Activated CD4-positive, alpha-beta T cell treated with anti-CD3 and anti-CD28 coated beads for 48 hours (primary cell): ENCODE measurements around the gene XPO4.

Source experiments
- DNase-seq: peaks from one replicate; pipeline ENCODE4 v3.0.0-alpha.2; 2020

The XPO4 gene

GRCh38 chr13:20826301-20826700, 76.2 kb downstream of the XPO4 start:
- DNase-seq, result no peak

GRCh38 chr13:20825477-20825875, 77.1 kb downstream of the XPO4 start:
- DNase-seq, result no peak

GRCh38 chr13:20824762-20825476, 77.6 kb downstream of the XPO4 start:
- no peak for DNase-seq

DNA sequence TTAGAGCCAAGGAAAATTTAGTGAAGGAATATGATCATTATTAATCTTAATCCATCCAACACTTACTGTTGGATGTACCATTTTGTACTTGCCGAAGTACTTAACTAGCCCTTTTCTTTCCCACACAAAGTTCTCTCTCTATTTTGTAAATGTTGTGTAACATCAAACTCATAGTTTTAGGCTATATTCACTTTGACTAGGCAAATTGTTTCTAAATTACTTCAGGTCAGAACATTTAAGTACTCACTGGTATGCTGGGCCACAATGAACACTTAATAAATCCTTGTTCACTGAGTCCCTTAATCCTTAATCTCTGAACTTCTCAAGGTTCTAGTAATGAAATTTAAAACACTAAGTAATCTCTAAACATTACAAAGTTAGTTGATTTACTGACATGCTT, 79.5 kb downstream of the XPO4 start:
- DNase-seq, result no peak

- DNase-seq, result no peak
Observed at GRCh38 chr13:20822406-20822805, 80.1 kb downstream of the XPO4 start.

DNA sequence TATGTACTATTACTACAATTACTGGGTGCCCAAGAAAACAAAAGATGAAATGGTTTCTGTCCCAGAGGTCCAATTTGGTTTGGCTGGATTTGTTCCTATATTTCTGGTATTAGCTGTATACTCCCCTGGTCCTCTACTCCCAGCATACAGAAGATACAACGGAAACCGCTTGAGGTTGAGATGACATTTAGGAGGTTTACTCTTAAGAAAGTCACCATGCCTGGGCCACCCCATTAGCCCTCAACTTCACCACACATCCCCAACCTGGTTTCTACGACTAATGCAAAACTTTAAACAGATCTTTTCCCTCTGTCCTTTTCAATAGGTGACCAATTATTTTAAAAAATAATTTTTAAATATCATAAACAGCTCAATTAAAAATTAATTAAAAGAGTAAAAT, 82.8 kb downstream of the XPO4 start:
- no peak for DNase-seq

- DNase-seq, result no peak
Observed at GRCh38 chr13:20815464-20815863, 87.1 kb downstream of the XPO4 start.

DNA sequence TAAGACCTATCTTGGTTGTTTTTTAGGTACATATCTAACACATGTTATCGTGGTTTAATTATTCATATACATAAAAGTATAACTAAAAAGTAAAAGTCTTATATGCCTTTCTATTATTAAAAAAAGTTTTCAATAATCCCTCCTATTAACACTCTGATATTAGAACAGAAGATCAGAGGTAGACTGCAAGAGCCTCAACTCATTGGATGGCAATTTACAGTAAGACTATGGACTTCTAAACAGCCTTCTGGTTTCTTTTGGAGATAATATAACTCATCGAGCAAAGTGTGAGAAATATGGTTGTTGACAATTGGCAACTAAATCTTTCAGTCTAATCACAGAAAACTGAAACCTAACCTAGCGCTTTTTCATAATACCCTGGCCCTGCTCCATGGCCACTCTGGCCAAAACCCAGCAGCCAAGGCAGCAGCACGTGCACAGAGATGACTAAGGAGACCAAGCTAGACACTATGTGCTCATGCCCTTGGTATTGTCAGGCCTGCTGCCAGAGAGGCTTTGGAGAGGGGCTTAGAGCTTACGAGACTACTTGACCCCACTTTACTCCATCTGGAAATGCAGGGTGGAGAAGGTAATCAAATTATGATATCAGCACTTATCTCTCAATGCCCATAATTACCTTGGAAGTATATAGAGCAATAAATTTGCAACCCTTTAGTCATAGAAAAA, 88.2 kb downstream of the XPO4 start:
- no peak for DNase-seq

DNA sequence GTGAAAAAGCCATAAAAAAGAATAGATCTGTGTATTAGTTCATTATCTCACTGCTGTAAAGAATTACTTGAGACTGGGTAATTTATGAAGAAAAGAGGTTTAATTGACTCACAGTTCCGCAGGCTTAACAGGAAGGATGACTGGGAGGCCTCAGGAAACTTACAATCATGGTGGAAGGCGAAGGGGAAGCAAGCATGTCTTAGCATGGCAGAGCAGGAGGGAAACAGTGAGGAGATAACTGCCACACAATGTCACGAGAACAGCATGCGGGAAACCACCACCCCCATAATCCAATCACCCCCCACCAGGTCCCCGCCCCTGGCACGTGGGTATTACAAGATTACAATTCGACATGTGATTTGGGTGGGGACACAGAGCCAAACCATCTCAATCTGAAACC, 89.7 kb downstream of the XPO4 start:
- no peak for DNase-seq

GRCh38 chr13:20810808-20811207, 91.7 kb downstream of the XPO4 start:
- no peak for DNase-seq

DNA sequence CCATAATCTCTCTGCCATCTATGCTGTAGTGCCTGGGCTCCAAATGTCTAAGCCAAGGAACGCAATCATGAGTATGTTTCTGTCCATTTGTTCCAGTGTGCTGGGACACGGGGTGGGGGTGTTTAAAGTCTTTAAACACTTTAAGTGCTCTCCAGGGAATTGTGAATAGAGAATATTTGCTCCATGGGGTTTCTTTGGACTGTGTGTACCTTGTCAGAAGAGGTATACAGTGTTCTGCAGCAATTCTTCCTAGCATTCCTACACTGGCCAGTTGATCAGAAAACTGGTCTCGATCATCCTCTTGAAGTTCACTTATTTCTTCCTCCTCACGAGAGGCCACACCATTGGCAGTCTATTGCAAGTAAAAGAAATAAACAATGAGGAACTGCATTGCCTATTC, 93.7 kb downstream of the XPO4 start:
- DNase-seq, result no peak

- DNase-seq, result no peak
Observed at GRCh38 chr13:20803180-20803965, 99.2 kb downstream of the XPO4 start.

DNA sequence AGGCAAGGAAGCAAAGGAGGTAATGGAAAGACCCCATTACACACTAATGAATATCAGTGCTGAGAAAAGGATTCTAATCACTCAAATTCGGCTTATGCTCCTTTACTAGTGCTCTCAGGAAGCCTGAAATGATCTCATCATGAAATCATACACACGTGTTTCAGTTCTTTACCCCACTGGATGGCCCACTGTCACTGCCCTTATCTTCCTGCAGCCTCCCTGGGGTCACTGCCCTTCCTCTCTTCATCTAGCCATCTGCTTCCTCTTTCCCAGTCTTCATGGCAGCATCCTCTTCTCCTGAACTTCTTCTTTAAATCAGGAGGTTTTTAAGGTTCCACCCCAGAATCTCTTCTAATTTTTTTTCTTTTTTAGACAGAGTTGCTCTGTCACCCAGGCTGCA, 100.8 kb downstream of the XPO4 start:
- no peak for DNase-seq

GRCh38 chr13:20799726-20800416, 102.7 kb downstream of the XPO4 start:
- DNase-seq, result no peak

GRCh38 chr13:20798027-20798426, 104.5 kb downstream of the XPO4 start:
- no peak for DNase-seq

DNA sequence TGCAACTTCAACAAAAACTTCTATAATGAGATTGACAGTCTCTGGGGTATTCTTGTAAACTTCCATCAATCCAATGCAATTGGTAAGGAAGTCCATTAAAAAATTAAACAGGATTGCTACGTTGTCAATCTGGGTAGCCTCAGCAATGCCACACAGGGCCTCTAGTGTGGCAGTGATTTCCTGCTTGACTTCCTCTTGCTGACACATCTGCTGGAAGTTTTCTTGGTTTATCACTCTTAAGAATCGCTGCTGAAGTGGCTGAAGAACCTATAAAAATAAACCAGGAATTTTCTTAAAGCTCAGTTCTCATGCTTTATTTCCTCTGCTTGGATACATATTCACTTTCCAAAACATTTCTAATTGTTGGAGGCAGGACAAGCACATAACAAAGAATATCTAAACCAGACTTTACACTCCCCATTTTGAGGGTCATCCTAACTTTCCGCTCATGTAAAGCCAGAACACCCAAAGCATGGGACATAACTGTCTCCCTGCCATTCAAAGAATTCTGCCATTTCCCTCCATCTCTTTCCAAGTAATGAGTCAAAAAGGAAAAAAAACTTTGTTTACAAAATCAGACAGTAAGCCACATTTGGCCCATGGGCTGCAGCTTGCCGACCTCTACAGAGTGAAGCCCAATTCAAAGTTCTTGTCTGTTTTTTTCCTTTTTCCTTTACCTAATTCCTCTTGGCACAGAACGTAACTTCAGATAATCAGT, 105.6 kb downstream of the XPO4 start:
- no peak for DNase-seq

- no peak for DNase-seq
Observed at GRCh38 chr13:20789665-20790064, 112.9 kb downstream of the XPO4 start.

DNA sequence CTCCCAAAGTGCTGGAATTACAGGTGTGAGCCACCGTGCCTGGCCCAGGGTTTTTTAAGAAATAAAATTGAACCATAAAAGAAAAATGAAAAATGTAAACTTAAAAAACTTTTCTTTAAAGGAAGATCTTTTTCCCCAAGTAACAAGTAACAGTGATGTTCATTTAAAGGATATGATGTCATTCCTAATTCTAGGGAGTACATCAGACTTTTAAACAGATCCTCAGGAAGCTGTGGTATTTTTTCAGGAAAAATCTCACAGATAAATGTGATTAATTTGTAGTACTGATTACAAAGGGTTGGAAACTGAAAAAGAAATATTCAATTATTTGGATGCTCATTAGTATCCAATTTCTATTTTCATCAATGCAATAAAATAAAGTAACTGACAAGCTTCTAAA, 114.2 kb downstream of the XPO4 start:
- DNase-seq, result no peak

DNA sequence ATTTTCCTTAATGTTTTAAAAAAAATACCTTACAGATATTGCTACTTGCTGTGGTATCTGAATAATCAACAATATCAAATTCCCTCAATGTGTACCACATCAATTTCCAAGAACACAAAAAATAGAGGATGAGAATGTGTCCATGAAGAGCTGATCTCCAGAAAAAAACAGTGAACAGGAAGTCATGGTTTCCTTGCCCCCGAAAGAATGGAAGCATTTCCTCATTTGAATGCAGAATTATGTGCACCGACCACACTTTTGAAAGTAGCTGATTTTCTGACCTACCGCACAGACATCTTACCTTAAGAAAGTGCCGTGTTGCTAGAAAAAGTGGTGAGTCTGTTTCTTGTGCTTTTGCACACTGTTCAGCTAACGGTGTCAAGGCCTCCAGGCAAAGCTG, 115.4 kb downstream of the XPO4 start:
- no peak for DNase-seq

DNA sequence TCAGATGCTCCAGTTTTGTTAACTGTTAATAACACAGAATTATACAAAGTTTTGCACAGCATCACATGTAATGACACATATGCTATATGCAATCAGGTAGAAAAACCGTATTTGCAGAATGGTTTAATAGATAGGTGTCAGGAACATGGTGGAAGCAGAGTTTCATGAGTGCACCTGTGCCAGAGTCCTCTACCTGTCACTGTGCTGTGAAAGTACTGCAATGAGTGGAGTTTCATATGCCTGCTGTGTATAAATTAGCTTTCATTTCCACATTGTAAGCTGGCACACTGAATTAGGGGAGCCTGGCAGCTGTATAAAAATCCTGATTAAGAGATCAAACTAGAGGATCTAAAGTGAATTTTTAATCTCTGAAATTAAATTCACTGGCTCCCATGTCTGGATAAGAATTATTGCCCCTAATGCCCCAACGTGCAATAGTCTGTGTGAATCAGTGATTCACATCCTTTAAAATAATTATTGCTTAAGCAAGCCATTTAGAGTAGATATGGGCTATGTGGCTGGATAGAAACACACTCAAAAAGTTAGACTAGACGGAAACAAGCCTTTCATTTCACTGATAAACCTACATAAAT, 120.3 kb downstream of the XPO4 start:
- no peak for DNase-seq

DNA sequence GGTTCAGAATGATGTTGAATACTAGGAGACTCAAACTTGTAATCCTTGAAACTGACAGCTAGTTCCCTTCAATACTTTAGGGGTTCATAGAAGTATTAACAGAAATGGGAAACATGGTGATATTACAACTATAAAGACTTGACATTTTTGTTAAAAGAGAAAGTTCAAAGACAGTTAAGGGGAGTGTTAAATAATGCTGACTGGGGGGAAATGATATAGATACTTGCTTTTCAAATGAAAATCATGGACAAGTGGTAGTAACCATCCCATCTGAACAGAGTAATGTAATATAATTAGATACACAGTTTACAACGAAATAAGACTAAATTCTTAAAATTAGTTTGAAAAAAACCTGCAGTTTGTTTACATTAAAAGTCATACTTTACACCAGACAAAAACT, 122.2 kb downstream of the XPO4 start:
- DNase-seq, result no peak

- DNase-seq, result no peak
Observed at GRCh38 chr13:20779405-20779804, 123.1 kb downstream of the XPO4 start.
